Activated naive CD4-positive, alpha-beta T cell treated with anti-CD3 and anti-CD28 coated beads, Interleukin-2, amount 50 U/mL, for 24 hours (primary cell): ENCODE measurements around the gene DPYSL4.

Experiments
- H3K27ac Mint-ChIP-seq: one replicate; pipeline ENCODE4 v1.8.0; 2021; ENCODE audit warnings: mild to moderate bottlenecking, mixed read lengths
- H3K27me3 Mint-ChIP-seq: one replicate; pipeline ENCODE4 v1.8.0; 2021; ENCODE audit warnings: mixed read lengths
- H3K36me3 Mint-ChIP-seq: one replicate; pipeline ENCODE4 v1.8.0; 2021; ENCODE audit warnings: mixed read lengths
- H3K4me1 Mint-ChIP-seq: one replicate; pipeline ENCODE4 v1.8.0; 2021; ENCODE audit warnings: mixed read lengths
- H3K4me3 Mint-ChIP-seq: one replicate; pipeline ENCODE4 v1.8.0; 2021; ENCODE audit warnings: mild to moderate bottlenecking, mixed read lengths
- H3K9me3 Mint-ChIP-seq: one replicate; pipeline ENCODE4 v1.8.0; 2021; ENCODE audit warnings: mixed read lengths

The DPYSL4 gene

GRCh38 chr10:132167976-132168375 is 18.8 kb upstream of the DPYSL4 start:
- Mint-ChIP-seq H3K4me3 (no peak overlapping the region), H3K36me3 (no peaks in the 10 kb centered on the region), H3K27ac (no peak overlapping the region), H3K9me3 (no peaks in the 10 kb centered on the region), H3K27me3 (no peaks in the 10 kb centered on the region), H3K4me1 (peaks cover 22% of the 10 kb centered on the region)

GRCh38 chr10:132168571-132169030 is 18.1 kb upstream of the DPYSL4 start:
- H3K4me1 Mint-ChIP-seq: peaks cover 22% of the 10 kb centered on the region
- no peak overlapping the region for H3K27ac Mint-ChIP-seq
- no peaks in the 10 kb centered on the region for H3K36me3 Mint-ChIP-seq
- no peaks in the 10 kb centered on the region for H3K9me3 Mint-ChIP-seq
- H3K4me3 Mint-ChIP-seq: no peak overlapping the region
- H3K27me3 Mint-ChIP-seq: no peaks in the 10 kb centered on the region

GRCh38 chr10:132169031-132169765 is 17.6 kb upstream of the DPYSL4 start:
- Mint-ChIP-seq H3K4me1 (peaks cover 19% of the 10 kb centered on the region), H3K9me3 (no peaks in the 10 kb centered on the region), H3K4me3 (no peak overlapping the region), H3K36me3 (no peaks in the 10 kb centered on the region), H3K27me3 (no peaks in the 10 kb centered on the region), H3K27ac (no peak overlapping the region)

GRCh38 chr10:132169766-132170560 is 16.8 kb upstream of the DPYSL4 start:
- Mint-ChIP-seq H3K27me3 (no peaks in the 10 kb centered on the region), H3K4me1 (peaks cover 14% of the 10 kb centered on the region), H3K27ac (no peak overlapping the region), H3K4me3 (no peak overlapping the region), H3K9me3 (no peaks in the 10 kb centered on the region), H3K36me3 (no peaks in the 10 kb centered on the region)

GRCh38 chr10:132170561-132171361 is 16.0 kb upstream of the DPYSL4 start:
- Mint-ChIP-seq H3K27me3 (no peaks in the 10 kb centered on the region), H3K36me3 (no peaks in the 10 kb centered on the region), H3K9me3 (no peaks in the 10 kb centered on the region), H3K4me1 (peaks cover 19% of the 10 kb centered on the region), H3K27ac (no peak overlapping the region), H3K4me3 (no peak overlapping the region)

- peaks cover 6% of the 10 kb centered on the region for H3K27me3 Mint-ChIP-seq
- no peak overlapping the region for H3K4me3 Mint-ChIP-seq
- H3K4me1 Mint-ChIP-seq: peaks cover 18% of the 10 kb centered on the region
- no peaks in the 10 kb centered on the region for H3K36me3 Mint-ChIP-seq
- no peaks in the 10 kb centered on the region for H3K9me3 Mint-ChIP-seq
- H3K27ac Mint-ChIP-seq: no peak overlapping the region
Measured at GRCh38 chr10:132172091-132173066, 14.4 kb upstream of the DPYSL4 start.

- peak overlapping the region; percentile 67 for H3K27ac Mint-ChIP-seq
Measured at GRCh38 chr10:132173185-132173584, 13.6 kb upstream of the DPYSL4 start.

GRCh38 chr10:132174237-132174636 is 12.5 kb upstream of the DPYSL4 start:
- Mint-ChIP-seq H3K27ac (no peak overlapping the region), H3K9me3 (no peaks in the 10 kb centered on the region), H3K4me1 (peaks cover 18% of the 10 kb centered on the region), H3K36me3 (no peaks in the 10 kb centered on the region), H3K4me3 (no peak overlapping the region), H3K27me3 (peaks cover 13% of the 10 kb centered on the region)

More at GRCh38 chr10:132173185-132173584, 13.6 kb upstream of the DPYSL4 start:
- no peaks in the 10 kb centered on the region for H3K9me3 Mint-ChIP-seq
- peak overlapping the region; percentile 2 for H3K4me3 Mint-ChIP-seq
- H3K36me3 Mint-ChIP-seq: no peaks in the 10 kb centered on the region
- peaks cover 18% of the 10 kb centered on the region for H3K4me1 Mint-ChIP-seq
- H3K27me3 Mint-ChIP-seq: peaks cover 10% of the 10 kb centered on the region

GRCh38 chr10:132175408-132175807 is 11.3 kb upstream of the DPYSL4 start:
- Mint-ChIP-seq H3K36me3 (no peaks in the 10 kb centered on the region), H3K27me3 (peaks cover 13% of the 10 kb centered on the region), H3K9me3 (no peaks in the 10 kb centered on the region), H3K4me1 (peaks cover 18% of the 10 kb centered on the region), H3K27ac (no peak overlapping the region), H3K4me3 (no peak overlapping the region)

- H3K4me3 Mint-ChIP-seq: no peak overlapping the region
- H3K36me3 Mint-ChIP-seq: no peaks in the 10 kb centered on the region
- H3K27me3 Mint-ChIP-seq: peaks cover 13% of the 10 kb centered on the region
- H3K27ac Mint-ChIP-seq: no peak overlapping the region
- peaks cover 18% of the 10 kb centered on the region for H3K4me1 Mint-ChIP-seq
- no peaks in the 10 kb centered on the region for H3K9me3 Mint-ChIP-seq
Measured at GRCh38 chr10:132175907-132176581, 10.7 kb upstream of the DPYSL4 start.

- Mint-ChIP-seq H3K36me3 (no peaks in the 10 kb centered on the region), H3K27ac (no peak overlapping the region), H3K4me3 (no peak overlapping the region), H3K27me3 (peaks cover 13% of the 10 kb centered on the region), H3K9me3 (no peaks in the 10 kb centered on the region), H3K4me1 (peaks cover 18% of the 10 kb centered on the region)
Measured at GRCh38 chr10:132176623-132177500, 9.9 kb upstream of the DPYSL4 start.

- Mint-ChIP-seq H3K4me1 (peaks cover 13% of the 10 kb centered on the region), H3K27ac (no peak overlapping the region), H3K27me3 (peaks cover 13% of the 10 kb centered on the region), H3K4me3 (no peak overlapping the region), H3K36me3 (no peaks in the 10 kb centered on the region), H3K9me3 (no peaks in the 10 kb centered on the region)
Measured at GRCh38 chr10:132178046-132178445, 8.7 kb upstream of the DPYSL4 start.

GRCh38 chr10:132178672-132179545 is 7.8 kb upstream of the DPYSL4 start:
- no peak overlapping the region for H3K27ac Mint-ChIP-seq
- no peak overlapping the region for H3K4me3 Mint-ChIP-seq
- no peaks in the 10 kb centered on the region for H3K9me3 Mint-ChIP-seq
- H3K27me3 Mint-ChIP-seq: peaks cover 15% of the 10 kb centered on the region
- H3K36me3 Mint-ChIP-seq: no peaks in the 10 kb centered on the region
- peaks cover 9% of the 10 kb centered on the region for H3K4me1 Mint-ChIP-seq
